Natural killer cell (primary cell): ENCODE results near the gene PRRC2B. TPM values are rescaled to one million over a fixed set of nuclear protein-coding genes. Genes with fewer than 3 reads are reported as not detected.
A peak's percentile ranks its signal among the peaks of the same experiment; 100 is the strongest.

Source experiments
- ATAC-seq, 3 donors: fragments of 150-1000 bp in 2 of 3; fragments of 200-7000 bp in 1 of 3; cut with Tn5 transposase; 1 replicate in 1 of 3; 2 replicates in 2 of 3; pipeline ENCODE4 v1.10.0; 2021; ENCODE audit warnings: mild to moderate bottlenecking in 2 of 3, moderate library complexity in 2 of 3
- DNase-seq, 2 donors: peaks; one replicate each; pipeline versions ENCODE4 v3.0.0 to v3.0.0-alpha.2; 2013 to 2021; ENCODE audit warnings: mixed read lengths in 1 of 2
- H3K27ac ChIP-seq: one replicate; pipeline ENCODE4 v1.5.1; 2013; ENCODE audit warnings: mild to moderate bottlenecking, low read length
- H3K27me3 ChIP-seq: one replicate; pipeline ENCODE4 v1.6.1; 2013; ENCODE audit warnings: low read length; ENCODE audit not compliant: control insufficient read depth, insufficient read depth
- H3K36me3 ChIP-seq: one replicate; pipeline ENCODE4 v1.6.1; 2013; ENCODE audit warnings: low read length; ENCODE audit not compliant: control insufficient read depth, insufficient read depth
- H3K4me1 ChIP-seq: one replicate; pipeline ENCODE4 v1.6.1; 2013; ENCODE audit warnings: low read length; ENCODE audit not compliant: control insufficient read depth, insufficient read depth
- H3K4me3 ChIP-seq: one replicate; pipeline ENCODE4 v1.5.1; 2013; ENCODE audit warnings: low read length
- H3K9me3 ChIP-seq: one replicate; pipeline ENCODE4 v1.6.1; 2013; ENCODE audit warnings: low read length; ENCODE audit not compliant: control insufficient read depth, insufficient read depth
- H3K27ac Mint-ChIP-seq, 2 donors: one replicate each; pipeline ENCODE4 v1.8.0; 2022; ENCODE audit warnings: mild to moderate bottlenecking in 2 of 2, mixed read lengths in 2 of 2, moderate library complexity in 1 of 2
- H3K27me3 Mint-ChIP-seq, 2 donors: one replicate each; pipeline ENCODE4 v1.8.0; 2022; ENCODE audit warnings: low read depth in 2 of 2, mixed read lengths in 2 of 2
- H3K36me3 Mint-ChIP-seq: one replicate; pipeline ENCODE4 v1.8.0; 2022; ENCODE audit warnings: mixed read lengths
- H3K4me1 Mint-ChIP-seq, 2 donors: one replicate each; pipeline ENCODE4 v1.8.0; 2022; ENCODE audit warnings: mixed read lengths in 2 of 2
- H3K4me3 Mint-ChIP-seq: one replicate; pipeline ENCODE4 v1.8.0; 2022; ENCODE audit warnings: mild to moderate bottlenecking, moderate library complexity, mixed read lengths
- H3K9me3 Mint-ChIP-seq, 2 donors: one replicate each; pipeline ENCODE4 v1.8.0; 2022; ENCODE audit warnings: mixed read lengths in 2 of 2
- WGBS: methylation state at CpG from one replicate; pipeline ENCODE4 v1.1.7; 2013; ENCODE audit warnings: missing lambda C conversion rate; ENCODE audit not compliant: insufficient coverage; 5-methylcytosine and 5-hydroxymethylcytosine counted together
- intact Hi-C: fragments of 100-400 bp; cut with micrococcal nuclease; formaldehyde crosslinking; loops from one replicate; pipeline ENCODE4 v1.14.2; 2022
- total RNA-seq, 4 donors: library from RNA; stranded (reverse); fragments of 120-200 nt in 1 of 4; gene quantifications; one replicate each; pipeline versions ENCODE4 v1.2.3 to v1.2.4, GENCODE V29; 2013 to 2022
- TF ChIP-seq, protein P1 (sequence below): fragments of 200-600 bp; IDR thresholded peaks from one replicate; pipeline ENCODE4 v1.8.0; 2022; ENCODE audit warnings: antibody characterized with exemption

The PRRC2B gene
- total RNA-seq, 3 donors from 2014 or later (not counting 1 experiment from before 2014, with no cell fraction given) = 249 to 275 (median 274) TPM

DNA sequence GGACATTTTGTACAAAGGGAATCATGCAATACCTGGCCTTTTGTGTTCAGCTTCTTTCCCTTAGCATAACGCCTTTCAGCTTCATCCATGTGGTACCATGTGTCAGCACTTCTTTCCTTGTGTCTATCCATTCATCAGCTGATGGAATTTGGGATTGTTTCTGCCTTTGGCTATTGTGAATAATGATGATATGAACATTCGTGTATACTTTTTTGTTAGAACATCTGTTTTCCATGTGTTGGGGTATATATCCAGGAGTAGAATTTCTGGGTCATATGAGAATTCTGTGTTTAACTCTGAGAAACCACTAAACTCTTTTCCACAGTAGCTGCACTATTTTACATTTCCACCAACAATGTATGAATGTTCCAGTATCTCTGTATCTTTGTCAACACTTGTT lies 14.8 kb upstream of the PRRC2B start:
- no peak for DNase-seq
- Mint-ChIP-seq H3K4me3 (no peak overlapping the region), H3K4me1 (no peaks in the 10 kb centered on the region), H3K27me3 (no peaks in the 10 kb centered on the region), H3K9me3 (no peaks in the 10 kb centered on the region), H3K27ac (no peak overlapping the region), H3K36me3 (no peaks in the 10 kb centered on the region)
- H3K4me1 ChIP-seq = peaks cover 1% of the 10 kb centered on the region
- WGBS = 90% methylated on average over 2 of the region's 2 CpGs
- no peaks in the 10 kb centered on the region for H3K9me3 ChIP-seq
- no peak overlapping the region for H3K4me3 ChIP-seq
- intact Hi-C loops = no loop called here
- no peaks in the 10 kb centered on the region for H3K27me3 ChIP-seq
- H3K27ac ChIP-seq = no peak overlapping the region
- no peaks in the 10 kb centered on the region for H3K36me3 ChIP-seq
- ATAC-seq = no peak
- TF ChIP-seq, protein P1, sequence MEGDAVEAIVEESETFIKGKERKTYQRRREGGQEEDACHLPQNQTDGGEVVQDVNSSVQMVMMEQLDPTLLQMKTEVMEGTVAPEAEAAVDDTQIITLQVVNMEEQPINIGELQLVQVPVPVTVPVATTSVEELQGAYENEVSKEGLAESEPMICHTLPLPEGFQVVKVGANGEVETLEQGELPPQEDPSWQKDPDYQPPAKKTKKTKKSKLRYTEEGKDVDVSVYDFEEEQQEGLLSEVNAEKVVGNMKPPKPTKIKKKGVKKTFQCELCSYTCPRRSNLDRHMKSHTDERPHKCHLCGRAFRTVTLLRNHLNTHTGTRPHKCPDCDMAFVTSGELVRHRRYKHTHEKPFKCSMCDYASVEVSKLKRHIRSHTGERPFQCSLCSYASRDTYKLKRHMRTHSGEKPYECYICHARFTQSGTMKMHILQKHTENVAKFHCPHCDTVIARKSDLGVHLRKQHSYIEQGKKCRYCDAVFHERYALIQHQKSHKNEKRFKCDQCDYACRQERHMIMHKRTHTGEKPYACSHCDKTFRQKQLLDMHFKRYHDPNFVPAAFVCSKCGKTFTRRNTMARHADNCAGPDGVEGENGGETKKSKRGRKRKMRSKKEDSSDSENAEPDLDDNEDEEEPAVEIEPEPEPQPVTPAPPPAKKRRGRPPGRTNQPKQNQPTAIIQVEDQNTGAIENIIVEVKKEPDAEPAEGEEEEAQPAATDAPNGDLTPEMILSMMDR = no peak

DNA sequence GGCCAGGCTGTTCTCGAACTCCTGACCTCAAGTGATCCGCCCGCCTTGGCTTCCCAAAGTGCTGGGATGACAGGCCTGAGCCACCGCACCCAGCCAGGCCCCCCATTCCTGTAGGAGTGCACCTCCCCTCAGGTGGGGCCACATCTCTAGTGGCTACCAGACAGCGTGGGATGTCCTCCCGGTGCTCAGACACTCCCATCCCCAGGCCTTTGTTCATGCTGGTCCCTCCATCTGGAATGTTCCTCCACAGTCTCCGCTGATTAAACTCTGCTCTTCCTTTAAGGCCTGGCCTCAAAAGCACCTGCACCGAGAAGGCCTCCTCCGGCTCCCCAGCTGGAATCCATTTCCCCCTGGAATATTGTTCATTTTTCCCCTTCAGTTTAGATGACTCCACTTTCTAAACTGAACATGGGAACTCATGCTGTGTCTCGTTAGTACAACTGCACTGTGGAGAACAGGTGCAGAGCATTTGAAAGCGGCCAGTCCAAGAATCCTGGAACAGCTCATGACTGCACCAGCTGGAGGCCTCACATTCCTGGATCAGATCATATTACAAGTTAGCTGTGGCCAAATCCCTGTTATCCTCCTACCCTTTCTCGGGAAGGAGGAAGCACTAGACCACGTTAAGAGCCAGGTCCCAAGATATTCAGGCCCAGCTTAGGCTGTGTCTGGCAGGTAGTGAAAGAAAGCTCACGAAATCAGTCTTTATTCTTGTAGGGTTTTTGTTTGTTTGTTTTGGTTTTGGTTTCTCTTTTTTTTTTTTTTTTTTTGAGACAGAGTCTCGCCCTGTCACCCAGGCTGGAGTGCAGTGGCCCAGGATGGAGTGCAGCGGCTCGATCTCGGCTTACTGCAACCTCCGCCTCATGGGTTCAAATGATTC lies 10.8 kb upstream of the PRRC2B start:
- H3K9me3 ChIP-seq = no peaks in the 10 kb centered on the region
- H3K36me3 ChIP-seq = no peaks in the 10 kb centered on the region
- no peak overlapping the region for H3K27ac ChIP-seq
- WGBS = 86% methylated on average over 18 of the region's 19 CpGs
- Mint-ChIP-seq H3K27ac (no peak overlapping the region), H3K4me1 (no peaks in the 10 kb centered on the region), H3K9me3 (no peaks in the 10 kb centered on the region), H3K36me3 (no peaks in the 10 kb centered on the region), H3K27me3 (no peaks in the 10 kb centered on the region), H3K4me3 (no peak overlapping the region)
- peak in 1 of 3 donors; percentile 14 for ATAC-seq
- no peak overlapping the region for H3K4me3 ChIP-seq
- no peaks in the 10 kb centered on the region for H3K27me3 ChIP-seq
- H3K4me1 ChIP-seq = no peaks in the 10 kb centered on the region
- DNase-seq = no peak
- intact Hi-C loops = no loop called here
- TF ChIP-seq, protein P1 = no peak

DNA sequence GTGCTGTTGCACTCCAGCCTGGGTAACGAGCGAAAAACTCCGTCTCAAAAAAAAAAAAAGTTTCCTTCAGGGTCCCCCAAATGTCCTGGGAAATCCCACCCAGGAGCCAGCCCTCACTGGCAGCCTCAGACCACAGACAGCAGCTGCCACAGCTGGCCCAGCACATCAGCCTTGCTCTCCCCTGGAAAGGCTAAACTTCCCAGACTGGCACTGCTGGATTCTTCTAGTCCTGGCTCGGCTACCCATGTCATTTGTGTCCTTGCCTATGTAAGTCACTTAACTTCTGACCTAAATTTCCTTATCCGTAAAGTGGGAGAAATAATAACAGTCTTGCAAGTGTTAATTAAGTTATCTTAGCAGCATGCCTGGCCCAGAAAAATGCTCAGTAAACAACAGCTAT lies 8.6 kb upstream of the PRRC2B start:
- H3K27ac Mint-ChIP-seq = no peak overlapping the region
- ATAC-seq = no peak

More for the DNA sequence above, 8.6 kb upstream of the PRRC2B start:
- Mint-ChIP-seq H3K4me1 (no peaks in the 10 kb centered on the region), H3K4me3 (no peak overlapping the region), H3K9me3 (no peaks in the 10 kb centered on the region), H3K36me3 (no peaks in the 10 kb centered on the region), H3K27me3 (no peaks in the 10 kb centered on the region)
- H3K36me3 ChIP-seq = no peaks in the 10 kb centered on the region
- no peak overlapping the region for H3K27ac ChIP-seq
- no peaks in the 10 kb centered on the region for H3K9me3 ChIP-seq
- TF ChIP-seq, protein P1 = no peak
- intact Hi-C loops = no loop called here
- WGBS = 73% methylated on average over 5 of the region's 5 CpGs
- DNase-seq = no peak
- no peaks in the 10 kb centered on the region for H3K27me3 ChIP-seq
- H3K4me3 ChIP-seq = no peak overlapping the region
- no peaks in the 10 kb centered on the region for H3K4me1 ChIP-seq
